Activated CD8-positive, alpha-beta memory T cell treated with anti-CD3 and anti-CD28 coated beads, Interleukin-2, amount 10 ng/mL, durations not matched to agents 7 days and 5 days (primary cell): ENCODE results near the gene RPAP3. TPM values are rescaled to one million over a fixed set of nuclear protein-coding genes. Genes with fewer than 3 reads are reported as not detected.

Experiments
- ATAC-seq: fragments of 150-1000 bp; cut with Tn5 transposase; one replicate; pipeline ENCODE4 v1.10.0; 2021; ENCODE audit warnings: moderate library complexity
- CTCF ChIA-PET: fragments of 350-600 bp; sonication (Branson Sonifier 250); formaldehyde crosslinking; loops from one replicate; lab custom pipeline; 2021; ENCODE audit warnings: antibody characterized with exemption; lab: Charles Lee
- DNase-seq: peaks from one replicate; pipeline ENCODE4 v3.0.0-alpha.2; 2020
- H3K27ac Mint-ChIP-seq: one replicate; pipeline ENCODE4 v1.8.0; 2021; ENCODE audit warnings: mild to moderate bottlenecking, mixed read lengths
- H3K27me3 Mint-ChIP-seq: one replicate; pipeline ENCODE4 v1.8.0; 2021; ENCODE audit warnings: mixed read lengths
- H3K36me3 Mint-ChIP-seq: one replicate; pipeline ENCODE4 v1.8.0; 2021; ENCODE audit warnings: mild to moderate bottlenecking, mixed read lengths
- H3K4me1 Mint-ChIP-seq: one replicate; pipeline ENCODE4 v1.8.0; 2021; ENCODE audit warnings: mixed read lengths
- H3K4me3 Mint-ChIP-seq: one replicate; pipeline ENCODE4 v1.8.0; 2021; ENCODE audit warnings: mild to moderate bottlenecking, moderate library complexity, mixed read lengths
- H3K9me3 Mint-ChIP-seq: one replicate; pipeline ENCODE4 v1.8.0; 2022; ENCODE audit warnings: low read depth, mixed read lengths
- total RNA-seq, 2 experiments: library from RNA; stranded (reverse); gene quantifications; one replicate each; pipeline ENCODE4 v1.2.3, GENCODE V29; 2021

Gene RPAP3
- total RNA-seq, 2 experiments from 2014 or later: 41.3 to 51.4 TPM

DNA sequence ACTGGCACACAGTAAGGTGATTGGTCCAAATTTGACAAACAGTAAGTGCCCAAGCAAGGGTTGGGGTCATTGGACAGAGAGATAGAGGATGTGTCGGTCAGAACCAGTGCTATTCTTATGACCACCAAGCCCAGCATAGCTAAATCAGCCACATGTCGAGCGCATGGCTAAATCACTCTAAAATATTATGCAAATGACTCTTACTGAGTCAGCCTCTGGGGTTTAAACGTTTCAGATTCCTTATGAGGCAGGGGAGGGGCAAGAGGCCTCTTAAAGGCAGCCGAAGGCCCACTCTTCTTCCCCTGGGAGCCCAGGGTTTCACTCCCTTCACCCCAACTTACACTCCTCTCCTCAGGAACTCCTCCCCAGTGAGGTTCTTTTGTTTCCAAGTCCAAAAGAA is 20.1 kb upstream of the RPAP3 start:
- H3K36me3 Mint-ChIP-seq: peaks cover 13% of the 10 kb centered on the region
- CTCF ChIA-PET: interaction anchor here (1.0 to 24.5 kb wide), 5 partner anchors 9 to 112 kb away, joined by 3 to 443 read pairs (median 16); partner anchors contain the start of gene SLC48A1
- H3K27ac Mint-ChIP-seq: no peak overlapping the region
- no peaks in the 10 kb centered on the region for H3K27me3 Mint-ChIP-seq
- H3K4me3 Mint-ChIP-seq: no peak overlapping the region
- peaks cover 34% of the 10 kb centered on the region for H3K4me1 Mint-ChIP-seq
- ATAC-seq (no peak), DNase-seq (no peak)
- no peaks in the 10 kb centered on the region for H3K9me3 Mint-ChIP-seq

DNA sequence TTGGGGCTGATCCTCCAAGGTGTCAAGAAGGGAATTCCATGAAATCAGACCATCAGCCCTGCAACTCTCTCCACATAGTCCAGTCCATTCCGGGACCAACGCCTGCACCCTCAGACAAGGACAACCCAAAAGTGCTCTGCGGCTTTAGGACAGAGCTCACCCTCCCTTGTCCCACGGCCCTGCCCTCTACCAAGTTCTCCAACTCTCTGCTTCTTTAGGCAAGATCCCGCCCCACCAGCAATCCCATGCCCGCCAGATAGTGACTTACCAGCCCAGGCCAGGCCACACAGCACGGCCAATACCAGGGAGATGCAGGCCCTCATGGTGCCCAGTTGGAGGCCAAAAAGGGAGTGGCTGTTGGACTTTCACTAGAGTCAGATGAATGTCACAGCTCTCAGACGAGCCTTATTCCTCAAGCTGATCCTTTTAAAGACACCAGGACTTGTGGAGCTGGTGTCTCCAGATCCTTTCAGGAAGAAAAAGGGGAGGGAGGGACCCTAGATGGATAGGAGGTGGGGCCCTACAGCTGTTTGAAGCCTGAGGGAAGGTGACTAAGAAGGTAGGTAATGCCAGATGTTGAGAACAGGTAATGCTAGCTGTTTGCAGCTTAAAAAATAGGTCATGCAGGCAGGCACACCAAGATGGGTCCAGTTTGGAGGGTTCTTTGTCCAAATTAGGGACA is 19.4 kb upstream of the RPAP3 start, which contains the start of gene ENDOU:
Gene ENDOU, minus strand, starts transcription at position 400 of the 682 bp plus-strand sequence. Its CDS starts 77 bp downstream, at position 323.
- H3K4me1 Mint-ChIP-seq: peaks cover 39% of the 10 kb centered on the region
- no peak within 1 kb of the TSS for H3K27ac Mint-ChIP-seq
- no peaks in the 10 kb centered on the region for H3K9me3 Mint-ChIP-seq
- no peak for ATAC-seq
- H3K36me3 Mint-ChIP-seq: peaks cover 13% of the 10 kb centered on the region
- no peak for DNase-seq
- no peaks in the 10 kb centered on the region for H3K27me3 Mint-ChIP-seq
- CTCF ChIA-PET: interaction anchor here (1.0 to 24.5 kb wide), 5 partner anchors 9 to 113 kb away, joined by 3 to 443 read pairs (median 16); partner anchors contain the start of gene SLC48A1
- no peak within 1 kb of the TSS for H3K4me3 Mint-ChIP-seq

DNA sequence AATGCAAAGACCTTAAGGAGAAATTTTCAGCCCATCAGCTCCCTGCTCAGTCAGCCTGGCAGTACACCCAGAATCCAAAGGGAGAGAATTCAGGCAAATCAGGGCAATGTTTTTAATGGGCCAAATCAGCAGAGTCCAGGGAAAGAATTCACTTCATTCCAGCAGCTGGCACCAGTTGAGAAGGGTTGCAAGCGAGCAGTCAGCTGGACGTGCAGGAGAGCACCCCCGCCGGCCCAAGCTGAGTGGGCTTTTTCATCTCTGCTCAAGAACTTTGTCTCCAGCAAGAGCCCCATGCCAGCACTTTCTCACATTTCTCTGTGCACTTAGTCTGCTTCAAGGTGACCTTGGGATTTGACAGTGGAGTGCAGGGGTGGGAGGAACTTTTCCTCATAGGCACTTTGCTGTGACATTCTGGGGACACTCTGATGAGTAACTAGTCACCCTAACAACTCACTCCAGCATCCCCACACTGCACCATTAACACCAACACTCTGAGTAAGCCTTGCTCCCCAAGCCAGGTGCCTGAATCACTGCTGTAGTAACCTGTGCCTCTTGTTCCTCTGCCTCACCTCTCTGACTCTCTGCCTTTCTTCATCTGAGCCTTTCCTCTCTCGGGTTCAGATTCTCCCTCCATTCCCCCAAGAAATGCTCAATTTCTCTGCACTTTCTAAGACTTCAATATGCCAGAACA is 17.3 kb upstream of the RPAP3 start:
- H3K36me3 Mint-ChIP-seq: peaks cover 17% of the 10 kb centered on the region
- H3K4me1 Mint-ChIP-seq: peaks cover 47% of the 10 kb centered on the region
- no peak overlapping the region for H3K4me3 Mint-ChIP-seq
- H3K27ac Mint-ChIP-seq: peak overlapping the region; percentile 95
- no peak for ATAC-seq
- H3K27me3 Mint-ChIP-seq: no peaks in the 10 kb centered on the region
- H3K9me3 Mint-ChIP-seq: no peaks in the 10 kb centered on the region
- no peak for DNase-seq
- CTCF ChIA-PET: interaction anchor here (1.0 to 24.5 kb wide), 6 partner anchors 8 to 115 kb away, joined by 4 to 443 read pairs (median 15); partner anchors contain the start of gene SLC48A1

DNA sequence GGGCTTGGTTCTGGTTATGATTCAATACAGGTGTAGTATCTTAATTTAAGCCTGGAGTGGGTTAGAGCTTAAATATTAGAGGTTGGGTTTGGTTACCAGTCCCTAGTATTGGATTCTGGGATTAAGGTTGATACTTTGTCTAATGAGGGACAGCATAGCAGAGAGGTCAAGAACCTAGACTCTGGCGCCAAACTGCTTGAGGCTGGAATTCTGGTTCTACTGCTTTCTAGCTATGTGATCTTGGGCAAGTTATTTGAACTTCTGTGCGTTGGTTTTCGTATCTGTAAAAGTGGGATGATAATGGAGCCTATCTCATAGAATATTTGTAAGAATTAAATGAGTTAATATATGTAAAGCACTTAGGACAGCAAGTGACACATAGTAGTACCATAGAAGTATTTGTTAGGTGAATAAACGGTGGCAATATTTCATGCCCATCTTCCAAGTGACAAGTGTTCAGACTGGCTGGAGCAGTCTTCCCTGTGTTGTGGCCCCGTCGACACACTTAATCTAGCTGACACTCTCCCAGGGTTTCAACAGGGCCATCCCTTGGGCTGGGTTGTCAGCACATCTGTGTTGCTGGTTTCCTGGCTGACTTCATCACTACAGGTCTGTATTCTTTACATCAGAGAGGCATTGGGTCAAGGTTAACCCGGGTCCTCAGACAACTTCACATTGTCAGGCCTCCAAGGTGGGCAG is 16.5 kb upstream of the RPAP3 start:
- no peak for ATAC-seq
- Mint-ChIP-seq H3K9me3 (no peaks in the 10 kb centered on the region), H3K4me1 (peaks cover 55% of the 10 kb centered on the region), H3K27ac (peak overlapping the region; percentile 95), H3K27me3 (no peaks in the 10 kb centered on the region), H3K36me3 (peaks cover 17% of the 10 kb centered on the region), H3K4me3 (peak overlapping the region; percentile 26)
- DNase-seq: no peak
- CTCF ChIA-PET: interaction anchor here (0.6 to 24.5 kb wide), 9 partner anchors 11 to 116 kb away, joined by 4 to 443 read pairs (median 5); partner anchors contain the start of genes RAPGEF3 and SLC48A1

DNA sequence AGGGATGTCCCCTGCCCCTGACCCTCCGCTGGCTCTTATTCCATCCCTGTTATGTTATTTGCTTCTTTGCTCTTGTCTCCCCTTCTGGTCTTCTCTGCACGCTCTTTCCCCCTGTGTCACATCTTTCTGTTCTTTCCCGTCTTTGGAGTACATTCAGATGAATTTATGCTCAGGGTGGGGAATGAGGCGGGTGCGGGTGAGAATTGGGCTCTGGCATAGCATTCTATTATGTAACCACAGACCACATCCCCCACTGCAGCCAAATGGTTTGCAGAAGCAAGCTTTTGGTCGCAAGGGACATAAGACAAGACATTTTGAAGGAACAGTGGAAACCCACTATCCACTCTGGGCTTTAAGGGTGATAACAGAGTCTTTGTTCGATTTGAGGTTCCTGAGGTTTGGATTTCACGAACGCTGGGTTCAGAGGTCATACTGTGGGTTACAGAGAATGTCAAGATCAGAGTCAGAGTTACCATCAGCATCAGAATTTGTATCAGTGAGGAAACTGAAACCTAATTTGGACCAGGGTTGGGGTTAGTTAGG is 15.7 kb upstream of the RPAP3 start:
- ATAC-seq: peak; percentile 70
- Mint-ChIP-seq H3K9me3 (no peaks in the 10 kb centered on the region), H3K36me3 (peaks cover 17% of the 10 kb centered on the region), H3K27me3 (no peaks in the 10 kb centered on the region), H3K27ac (peak overlapping the region; percentile 95), H3K4me1 (peaks cover 55% of the 10 kb centered on the region), H3K4me3 (peak overlapping the region; percentile 26)
- CTCF ChIA-PET: interaction anchor here (0.6 to 24.5 kb wide), 8 partner anchors 10 to 117 kb away, joined by 4 to 443 read pairs (median 6); partner anchors contain the start of genes RAPGEF3 and SLC48A1
- DNase-seq: peak; percentile 80

DNA sequence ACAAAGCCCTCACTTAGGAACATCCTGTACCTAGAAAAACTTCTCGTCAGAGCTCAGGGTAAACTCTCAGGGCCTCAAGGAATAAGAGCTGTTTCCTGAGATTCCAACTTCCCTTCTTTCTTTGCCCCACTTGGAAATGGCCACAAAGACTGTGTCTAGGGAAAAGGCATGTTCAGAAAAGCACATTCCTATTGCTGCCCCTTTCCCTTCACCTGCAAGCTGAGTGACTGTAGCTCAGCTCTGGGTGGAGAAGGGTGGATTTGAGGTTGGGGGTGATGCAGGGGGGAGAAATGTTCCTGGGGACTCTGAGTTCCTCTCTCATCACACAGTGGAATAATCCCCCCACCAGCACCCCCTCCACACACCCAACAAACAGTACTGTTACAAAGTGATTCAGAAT is 12.7 kb upstream of the RPAP3 start:
- peaks cover 56% of the 10 kb centered on the region for H3K4me1 Mint-ChIP-seq
- H3K9me3 Mint-ChIP-seq: no peaks in the 10 kb centered on the region
- no peak for ATAC-seq
- H3K27me3 Mint-ChIP-seq: no peaks in the 10 kb centered on the region
- H3K27ac Mint-ChIP-seq: no peak overlapping the region
- H3K36me3 Mint-ChIP-seq: peaks cover 15% of the 10 kb centered on the region
- peak; percentile 16 for DNase-seq
- H3K4me3 Mint-ChIP-seq: no peak overlapping the region
- CTCF ChIA-PET: interaction anchor here (0.6 to 24.5 kb wide), 10 partner anchors 8 to 119 kb away, joined by 3 to 443 read pairs (median 28); partner anchors contain the start of genes ENDOU, RAPGEF3, RPAP3 and SLC48A1

DNA sequence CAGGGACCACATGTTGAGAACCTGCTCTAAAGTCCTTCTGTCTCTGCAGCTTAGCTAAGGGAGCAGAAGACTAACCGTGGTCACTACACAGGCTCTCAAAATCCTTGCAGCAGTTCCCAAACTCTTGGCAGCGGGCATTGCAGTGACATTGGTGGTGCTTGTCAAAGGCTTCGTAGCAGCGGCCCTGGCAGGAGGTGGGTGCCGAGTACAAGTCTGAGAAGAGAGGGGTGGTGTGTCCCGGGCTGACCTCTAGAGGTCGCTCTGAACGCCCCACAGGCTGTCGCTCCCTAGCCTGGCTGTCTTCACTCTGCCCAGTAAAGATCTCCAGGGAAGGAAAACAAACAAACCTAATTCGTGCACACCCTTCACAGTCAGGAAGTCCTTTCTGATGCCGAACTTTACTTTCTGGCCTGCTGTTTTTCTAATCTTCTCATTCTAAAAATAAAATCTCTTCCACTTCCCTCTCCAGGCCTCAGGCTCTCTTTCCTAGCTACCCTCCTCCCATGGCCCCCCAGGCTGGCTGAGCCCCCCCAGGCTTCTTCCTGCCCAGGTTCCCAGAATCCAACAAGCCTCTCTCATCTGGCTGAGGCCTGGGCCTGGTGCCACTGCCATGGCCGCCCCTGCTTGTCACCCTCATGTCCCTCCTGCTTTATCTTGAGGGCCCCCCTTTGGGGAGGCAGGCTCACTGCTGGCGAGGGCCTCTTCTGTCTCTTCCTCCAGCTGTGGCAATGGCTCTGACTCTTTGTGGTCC is 11.8 kb upstream of the RPAP3 start:
- Mint-ChIP-seq H3K27me3 (no peaks in the 10 kb centered on the region), H3K4me3 (no peak overlapping the region), H3K4me1 (peaks cover 47% of the 10 kb centered on the region), H3K27ac (peak overlapping the region; percentile 60), H3K36me3 (peaks cover 10% of the 10 kb centered on the region), H3K9me3 (no peaks in the 10 kb centered on the region)
- DNase-seq (peak; percentile 68), ATAC-seq (peak; percentile 40)
- CTCF ChIA-PET: interaction anchor here (0.6 to 24.5 kb wide), 11 partner anchors 8 to 119 kb away, joined by 3 to 443 read pairs (median 16); partner anchors contain the start of genes ENDOU, RAPGEF3, RPAP3 and SLC48A1

DNA sequence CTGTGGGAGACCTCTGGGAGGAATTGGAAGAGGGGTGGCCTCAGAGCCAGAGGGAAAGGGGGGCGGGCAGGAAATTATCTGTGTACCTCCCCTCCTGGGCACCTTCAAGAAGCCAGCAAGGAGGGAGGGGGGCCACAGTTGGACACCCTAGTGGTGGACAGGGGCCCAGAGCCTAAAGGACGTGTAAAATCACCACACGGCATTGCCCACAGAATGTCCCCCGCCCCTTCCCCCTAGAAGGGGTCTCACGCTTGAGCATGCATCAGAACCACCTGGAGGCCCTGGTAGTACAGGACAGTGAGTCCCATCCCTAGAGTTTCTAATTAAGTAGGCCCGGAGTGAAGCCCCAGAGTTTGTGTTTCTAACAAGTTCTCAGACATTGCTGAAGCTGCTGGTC is 11.2 kb upstream of the RPAP3 start:
- Mint-ChIP-seq H3K4me3 (no peak overlapping the region), H3K36me3 (peaks cover 9% of the 10 kb centered on the region), H3K27ac (no peak overlapping the region), H3K27me3 (no peaks in the 10 kb centered on the region), H3K9me3 (no peaks in the 10 kb centered on the region), H3K4me1 (peaks cover 42% of the 10 kb centered on the region)
- no peak for ATAC-seq
- DNase-seq: no peak
- CTCF ChIA-PET: interaction anchor here (1.6 to 24.5 kb wide), 9 partner anchors 9 to 120 kb away, joined by 4 to 443 read pairs (median 39); partner anchors contain the start of genes ENDOU, RAPGEF3, RPAP3 and SLC48A1

DNA sequence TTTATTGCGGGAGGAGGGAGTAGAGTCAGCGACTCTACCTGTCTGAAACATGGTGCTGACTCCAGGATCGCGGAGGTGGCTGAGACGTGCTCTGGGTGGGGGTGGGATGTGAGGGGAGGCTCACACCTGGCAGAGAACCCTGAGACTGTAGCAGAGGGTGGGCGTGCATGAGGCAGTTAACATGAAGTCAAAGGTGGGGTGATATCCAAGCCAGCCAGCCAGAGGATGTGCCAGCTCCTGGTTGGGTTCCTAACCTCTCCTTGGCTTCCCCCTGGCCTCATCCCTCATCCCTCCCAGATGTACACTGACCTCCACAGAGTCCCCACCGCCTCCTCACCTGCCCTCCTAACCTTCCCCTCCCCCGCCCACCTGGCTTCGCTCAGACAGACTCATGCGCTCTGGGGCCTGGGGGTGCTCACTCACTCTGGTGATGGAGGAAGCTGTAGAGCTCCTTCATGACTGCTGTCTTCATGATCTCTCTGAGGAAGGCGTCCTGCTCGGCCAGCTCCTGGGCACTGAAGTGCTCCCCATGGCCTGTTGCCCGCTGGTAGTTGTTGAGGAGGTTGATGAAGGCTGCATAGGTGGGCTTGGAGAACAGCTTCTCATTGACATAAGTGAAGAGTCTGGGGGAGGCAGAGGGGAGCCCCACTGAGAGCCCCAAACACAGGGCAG is 10.2 kb upstream of the RPAP3 start:
- no peaks in the 10 kb centered on the region for H3K27me3 Mint-ChIP-seq

DNA sequence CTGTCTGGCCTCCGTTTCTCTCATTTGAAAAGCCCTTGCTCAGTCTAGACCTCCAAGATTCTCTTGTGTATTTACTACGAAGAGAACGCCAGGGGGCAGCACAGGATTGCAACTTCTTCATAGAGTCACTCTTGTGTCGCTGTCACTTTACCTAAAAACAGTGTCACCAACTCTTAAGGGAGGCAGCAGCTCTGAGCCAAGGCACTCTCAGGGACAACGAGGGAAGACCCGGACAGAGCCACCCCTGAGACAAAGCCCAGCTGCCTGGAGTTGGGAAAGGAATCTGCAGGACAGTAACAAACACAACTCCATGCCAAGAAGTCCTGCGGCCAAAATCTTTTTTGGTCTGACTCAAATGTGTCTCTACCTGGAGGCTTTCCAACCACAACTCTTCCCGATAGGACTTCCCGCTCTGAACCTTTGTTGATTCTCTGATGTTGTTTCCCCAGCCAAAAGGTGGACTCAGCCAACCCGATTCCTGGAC is 9.6 kb upstream of the RPAP3 start:
- peak overlapping the region; percentile 44 for H3K27ac Mint-ChIP-seq
- no peaks in the 10 kb centered on the region for H3K9me3 Mint-ChIP-seq
- DNase-seq (peak; percentile 88), ATAC-seq (peak; percentile 89)
- peaks cover 27% of the 10 kb centered on the region for H3K4me1 Mint-ChIP-seq
- no peak overlapping the region for H3K4me3 Mint-ChIP-seq
- H3K36me3 Mint-ChIP-seq: peaks cover 4% of the 10 kb centered on the region
- CTCF ChIA-PET: interaction anchor here (0.7 to 24.5 kb wide), 20 partner anchors 8 to 450 kb away, joined by 3 to 443 read pairs (median 6); partner anchors contain the start of genes ENDOU, RAPGEF3, SLC48A1 and TMEM106C
- H3K27me3 Mint-ChIP-seq: no peaks in the 10 kb centered on the region

More for the DNA sequence above, 10.2 kb upstream of the RPAP3 start:
- Mint-ChIP-seq H3K4me3 (no peak overlapping the region), H3K27ac (peak overlapping the region; percentile 44), H3K4me1 (peaks cover 31% of the 10 kb centered on the region), H3K36me3 (peaks cover 4% of the 10 kb centered on the region), H3K9me3 (no peaks in the 10 kb centered on the region)
- CTCF ChIA-PET: interaction anchor here (0.7 to 24.5 kb wide), 21 partner anchors 8 to 450 kb away, joined by 3 to 443 read pairs (median 6); partner anchors contain the start of genes ENDOU, RAPGEF3, SLC48A1 and TMEM106C
- ATAC-seq: no peak
- peak; percentile 38 for DNase-seq

DNA sequence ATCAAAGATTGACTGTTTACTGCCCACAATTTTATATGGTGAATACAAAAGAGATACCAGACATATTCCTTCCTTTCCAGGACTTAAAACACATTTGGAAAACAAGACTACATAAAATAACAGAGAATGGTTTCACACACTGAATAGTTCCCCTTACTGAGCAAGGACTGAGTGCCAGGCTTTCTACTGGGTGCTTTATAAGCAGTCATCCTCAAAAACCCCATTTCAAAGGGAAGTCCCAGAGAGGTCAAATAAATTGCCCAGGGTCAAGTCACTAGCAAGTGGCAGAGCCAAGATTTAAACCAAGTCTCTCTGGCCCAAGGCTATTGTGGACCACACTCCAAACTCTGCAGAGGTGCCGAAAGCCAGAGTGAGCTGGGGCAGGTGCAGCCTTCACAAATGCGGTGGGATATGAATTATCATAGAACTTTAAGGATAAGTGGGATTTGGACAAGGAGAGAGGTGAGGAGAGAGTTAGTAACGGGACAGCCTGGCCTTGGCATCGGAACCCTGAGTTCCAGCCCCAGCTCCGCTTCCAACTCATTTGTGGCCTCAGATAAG is 9.1 kb upstream of the RPAP3 start:
- Mint-ChIP-seq H3K4me1 (peaks cover 26% of the 10 kb centered on the region), H3K4me3 (no peak overlapping the region), H3K27ac (peak overlapping the region; percentile 44), H3K36me3 (peaks cover 2% of the 10 kb centered on the region), H3K27me3 (no peaks in the 10 kb centered on the region), H3K9me3 (no peaks in the 10 kb centered on the region)
- peak; percentile 4 for ATAC-seq
- no peak for DNase-seq
- CTCF ChIA-PET: interaction anchor here (0.7 to 24.5 kb wide), 19 partner anchors 7 to 451 kb away, joined by 3 to 443 read pairs (median 7); partner anchors contain the start of genes ENDOU, RAPGEF3, SLC48A1 and TMEM106C
